ENCODE measurements around the gene PARP15. TPM values are rescaled to one million over a fixed set of nuclear protein-coding genes. Genes with fewer than 3 reads are reported as not detected.
A peak's percentile ranks its signal among the peaks of the same experiment; 100 is the strongest.
"Not testable (repeated sequence)": the region's sequence is repeated elsewhere in the genome, so short reads cannot be mapped to it uniquely, and the experiment has no call there.

The PARP15 gene
- total RNA-seq, 1 experiment from 2014 or later, result 0.28 TPM

DNA sequence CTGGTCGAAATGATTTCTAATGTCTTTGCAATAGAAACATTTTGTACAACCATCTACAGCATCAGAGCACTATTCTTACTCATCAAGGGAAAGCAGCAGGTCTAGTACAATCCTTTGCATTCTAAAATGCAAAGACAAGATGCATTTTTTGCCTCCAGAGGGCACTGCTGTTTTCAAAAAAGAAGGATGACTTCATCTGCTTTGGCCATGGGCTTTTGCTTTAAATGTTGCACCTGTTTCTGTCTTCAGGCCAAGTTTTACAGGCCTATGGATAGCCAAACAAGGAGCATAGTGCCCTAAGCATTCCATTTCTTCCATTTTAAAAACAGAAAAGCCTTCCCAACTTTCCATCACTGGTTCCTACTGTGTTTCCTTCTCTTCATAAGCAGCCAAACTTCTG is 16.8 kb upstream of the PARP15 start:
- peak; percentile 61 to 86 for DNase-seq
- Histone ChIP-seq H3K9me3 (replicated peaks) (no peaks in the 10 kb centered on the region), H3K4me3 (no peak overlapping the region)

DNA sequence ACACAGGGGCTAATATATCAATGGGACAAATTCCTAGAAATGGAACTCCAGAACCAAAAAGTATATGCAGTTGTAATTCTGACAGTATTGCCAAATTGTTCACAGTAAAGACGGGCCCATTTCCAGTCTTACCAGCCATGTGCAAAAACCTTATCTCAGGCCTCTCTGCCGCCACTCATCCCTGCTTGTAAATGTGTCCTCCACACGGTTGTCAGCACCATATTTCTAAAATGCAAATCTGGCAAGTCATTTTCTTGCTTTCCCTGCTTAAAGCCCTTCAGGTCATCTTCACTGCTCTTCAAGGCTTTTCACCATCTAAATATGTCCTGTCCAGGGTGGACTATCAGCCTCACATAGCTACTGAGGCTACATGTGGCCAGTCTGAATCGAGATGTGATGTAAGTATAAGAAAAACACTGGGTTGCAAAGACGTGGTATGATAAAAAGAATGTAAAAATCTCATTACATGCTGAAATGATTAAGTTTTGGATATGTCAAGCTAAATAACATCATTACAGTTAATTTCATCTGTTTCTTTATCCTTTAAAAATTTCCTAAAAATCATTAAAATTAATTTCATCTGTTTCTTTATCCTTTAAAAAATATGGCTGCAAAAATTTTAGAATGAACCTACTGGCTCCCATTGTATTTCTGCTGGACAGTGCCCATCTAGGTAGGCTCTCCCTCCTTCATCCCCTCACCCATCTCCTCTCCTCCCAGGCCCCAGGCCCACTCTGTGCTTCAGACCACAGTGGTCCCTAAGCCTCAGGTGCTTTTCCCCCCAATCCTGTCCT is 14.3 kb upstream of the PARP15 start:
- Histone ChIP-seq H3K4me1 (peaks cover 15% of the 10 kb centered on the region), H3K36me3 (0 out of 2 replicates have a peak, but pooled peaks cover 4% of the 10 kb centered on the region), H3K4me3 (peak overlapping the region; percentile 85), H3K9me3 (replicated peaks) (no peaks in the 10 kb centered on the region), H3K27me3 (no peaks in the 10 kb centered on the region), H3K27ac (peak overlapping the region; percentile 98; the same call in 1 of the 2 replicates)
- no peak for DNase-seq

More for the DNA sequence above, 16.8 kb upstream of the PARP15 start:
- Histone ChIP-seq H3K4me1 (peaks cover 14% of the 10 kb centered on the region), H3K27me3 (no peaks in the 10 kb centered on the region), H3K36me3 (no peaks in the 10 kb centered on the region; the same call in 1 of the 2 replicates), H3K27ac (no peak overlapping the region)

DNA sequence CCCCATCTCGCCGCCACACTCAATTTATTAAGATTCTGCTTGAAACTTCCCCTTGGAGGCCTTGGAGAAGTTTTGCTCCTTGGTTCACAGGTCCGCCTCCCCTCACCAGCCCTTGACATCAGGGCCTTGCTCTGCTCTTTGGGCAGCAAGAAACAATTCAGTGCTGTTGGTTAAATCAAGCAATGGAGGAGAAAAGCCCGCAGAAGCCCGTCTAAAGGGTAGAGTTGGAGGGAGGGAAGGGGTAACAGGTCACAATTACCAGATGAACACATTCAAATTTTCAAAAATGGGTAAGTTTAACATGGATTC is 13.8 kb upstream of the PARP15 start:
- Histone ChIP-seq H3K36me3 (0 out of 2 replicates have a peak, but pooled peaks cover 4% of the 10 kb centered on the region), H3K9me3 (replicated peaks) (no peaks in the 10 kb centered on the region), H3K27me3 (no peaks in the 10 kb centered on the region), H3K4me1 (peaks cover 15% of the 10 kb centered on the region), H3K4me3 (peak overlapping the region; percentile 85), H3K27ac (peak overlapping the region; percentile 98)
- peak in 1 of 2 experiments; percentile 45 for DNase-seq

DNA sequence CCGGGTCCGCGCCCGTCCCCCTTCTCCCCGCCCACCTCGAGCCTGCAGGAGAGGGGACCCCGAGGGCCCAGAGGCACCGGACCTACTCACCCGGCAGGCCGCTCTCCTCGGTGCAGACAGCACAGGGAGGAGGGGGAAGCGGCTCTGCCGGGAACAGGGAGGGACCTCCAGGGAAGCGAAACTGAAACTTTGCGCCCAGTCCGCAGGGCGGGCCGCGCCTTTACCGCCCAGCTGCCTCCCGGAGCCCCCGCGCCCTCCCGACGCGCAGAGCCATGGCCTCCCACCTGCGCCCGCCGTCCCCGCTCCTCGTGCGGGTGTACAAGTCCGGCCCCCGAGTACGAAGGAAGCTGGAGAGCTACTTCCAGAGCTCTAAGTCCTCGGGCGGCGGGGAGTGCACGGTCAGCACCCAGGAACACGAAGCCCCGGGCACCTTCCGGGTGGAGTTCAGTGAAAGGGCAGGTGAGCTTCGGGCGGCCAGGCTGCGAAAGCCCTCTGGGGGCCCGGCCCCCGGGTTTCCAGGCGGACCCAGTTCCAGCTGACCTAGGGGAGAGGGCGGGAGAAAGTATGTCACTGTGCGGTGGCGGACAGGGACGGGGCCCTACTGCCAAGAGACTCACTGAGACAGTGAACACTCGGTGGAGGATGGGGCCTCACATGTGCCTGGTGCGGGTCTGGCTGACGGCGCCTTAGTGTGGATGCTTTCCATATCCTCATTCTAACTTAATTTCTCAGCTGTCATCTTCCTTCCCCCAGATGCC is 13.1 kb upstream of the PARP15 start, which contains the start of the genes DTX3L and PARP9:
Gene DTX3L, plus strand, starts transcription at position 184 of the 758 bp plus-strand sequence. Its CDS starts 89 bp downstream, at position 273.
Gene PARP9, minus strand, starts transcription at position 146 of the 758 bp plus-strand sequence. CDS start 4,680 bp downstream, outside the sequence.
- peak within 1 kb of the TSS; percentile 85 for H3K4me3 ChIP-seq
- H3K27me3 ChIP-seq, result no peaks in the 10 kb centered on the region
- H3K9me3 ChIP-seq (replicated peaks), result no peaks in the 10 kb centered on the region
- peak; percentile 87 to 91 for DNase-seq
- peak within 1 kb of the TSS; percentile 98 for H3K27ac ChIP-seq
- peaks cover 15% of the 10 kb centered on the region for H3K4me1 ChIP-seq
- 0 out of 2 replicates have a peak, but pooled peaks cover 4% of the 10 kb centered on the region for H3K36me3 ChIP-seq

DNA sequence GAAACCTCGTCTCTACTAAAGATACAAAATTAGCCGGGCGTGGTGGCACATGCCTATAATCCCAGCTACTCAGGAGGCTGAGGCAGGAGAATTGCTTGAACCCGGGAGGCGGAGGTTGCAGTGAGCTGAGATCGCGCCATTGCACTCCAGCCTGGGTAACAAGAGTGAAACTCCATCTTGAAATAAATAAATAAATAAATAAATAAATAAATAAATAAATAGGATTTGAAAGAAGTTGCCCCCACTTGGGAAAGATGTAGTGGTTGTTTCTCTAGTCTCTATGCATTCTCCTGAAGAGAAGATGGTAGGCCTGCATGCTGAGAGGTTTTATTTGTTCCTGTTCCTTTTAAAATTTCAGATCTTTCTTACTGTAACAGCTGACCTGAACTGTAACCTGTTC is 9.3 kb upstream of the PARP15 start:
- H3K36me3 ChIP-seq; DNase-seq; H3K27me3 ChIP-seq; H3K9me3 ChIP-seq (replicated peaks); H3K27ac ChIP-seq; H3K4me3 ChIP-seq: not testable (repeated sequence)
- H3K4me1 ChIP-seq, result peaks cover 13% of the 10 kb centered on the region

DNA sequence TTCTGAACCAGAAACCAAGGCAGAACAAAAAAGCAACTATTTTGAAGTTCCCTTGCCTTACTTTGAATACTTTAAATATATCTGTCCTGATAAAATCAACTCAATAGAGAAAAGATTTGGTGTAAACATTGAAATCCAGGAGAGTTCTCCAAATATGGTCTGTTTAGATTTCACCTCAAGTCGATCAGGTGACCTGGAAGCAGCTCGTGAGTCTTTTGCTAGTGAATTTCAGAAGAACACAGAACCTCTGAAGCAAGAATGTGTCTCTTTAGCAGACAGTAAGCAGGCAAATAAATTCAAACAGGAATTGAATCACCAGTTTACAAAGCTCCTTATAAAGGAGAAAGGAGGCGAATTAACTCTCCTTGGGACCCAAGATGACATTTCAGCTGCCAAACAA is 8.7 kb upstream of the PARP15 start:
- Histone ChIP-seq H3K27ac (no peak overlapping the region), H3K36me3 (peaks cover 7% of the 10 kb centered on the region; the same call in 1 of the 2 replicates), H3K4me3 (no peak overlapping the region), H3K27me3 (no peaks in the 10 kb centered on the region), H3K4me1 (peaks cover 7% of the 10 kb centered on the region), H3K9me3 (replicated peaks) (no peaks in the 10 kb centered on the region)
- no peak for DNase-seq

DNA sequence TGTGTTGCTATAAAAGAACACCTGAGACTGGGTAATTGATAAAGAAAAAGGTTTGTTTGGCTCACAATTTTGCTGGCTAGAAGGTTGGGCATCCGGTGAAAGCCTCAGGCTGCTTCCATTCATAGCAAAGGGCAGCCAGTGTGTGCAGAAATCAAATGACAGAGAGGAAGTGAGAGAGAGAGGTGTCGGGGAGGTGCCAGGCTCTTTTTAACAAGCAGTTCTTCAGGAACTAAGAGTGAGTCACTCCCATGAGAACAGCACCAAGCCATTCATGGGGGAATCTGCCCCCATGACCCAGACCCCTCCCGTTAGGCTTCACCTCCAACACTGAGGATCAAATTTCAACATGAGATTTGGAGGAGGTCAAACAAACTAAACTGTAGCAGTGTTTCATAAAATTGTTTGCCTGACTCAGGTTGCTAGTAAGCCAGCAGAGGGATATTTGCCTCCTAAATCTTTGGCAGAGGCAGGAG is 4.5 kb upstream of the PARP15 start:
- Histone ChIP-seq H3K4me1 (no peaks in the 10 kb centered on the region), H3K4me3 (no peak overlapping the region), H3K36me3 (peaks cover 3% of the 10 kb centered on the region; the same call in 1 of the 2 replicates), H3K9me3 (replicated peaks) (no peaks in the 10 kb centered on the region), H3K27ac (no peak overlapping the region), H3K27me3 (no peaks in the 10 kb centered on the region)
- peak; percentile 23 to 51 for DNase-seq

DNA sequence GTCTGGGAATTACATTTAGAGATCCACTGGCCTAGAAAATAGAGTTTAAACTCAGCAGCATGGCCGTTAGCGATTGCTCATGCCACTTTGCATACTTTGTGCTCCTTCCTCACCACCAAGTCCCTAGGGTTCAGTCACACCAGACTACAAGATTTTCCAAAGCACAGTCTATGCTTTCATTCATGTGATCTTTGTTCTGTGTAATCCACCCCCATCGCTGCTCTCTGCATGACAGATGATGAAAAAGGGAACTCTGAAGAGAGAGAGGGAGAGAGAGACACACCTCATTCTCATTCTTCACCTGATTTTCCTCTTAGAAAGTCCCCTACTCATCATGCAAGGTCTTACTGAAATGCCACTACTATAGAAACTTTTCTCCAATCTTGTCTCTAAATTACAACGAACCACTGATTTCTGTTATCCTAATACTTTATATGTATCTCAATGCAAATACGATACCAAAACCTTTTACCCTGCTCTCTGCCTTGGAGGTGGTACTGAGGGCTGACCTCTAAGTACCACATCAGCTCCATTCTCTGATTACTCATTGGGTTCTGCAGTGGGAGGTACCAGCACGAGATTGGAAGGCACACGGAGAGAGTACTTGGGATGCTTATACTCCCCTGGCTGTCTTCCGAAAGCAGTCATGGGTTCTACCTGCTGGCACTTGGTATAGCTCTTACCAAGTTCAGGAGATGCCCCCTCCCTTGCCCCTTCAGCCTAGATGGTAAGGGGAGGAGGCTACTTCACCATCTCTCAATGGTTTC is 1.1 kb upstream of the PARP15 start:
- H3K4me1 ChIP-seq, result no peaks in the 10 kb centered on the region
- no peak for DNase-seq
- H3K36me3 ChIP-seq, result peaks cover 3% of the 10 kb centered on the region; the same call in 1 of the 2 replicates
- H3K27ac ChIP-seq, result no peak overlapping the region
- H3K4me3 ChIP-seq, result no peak overlapping the region
- no peaks in the 10 kb centered on the region for H3K27me3 ChIP-seq
- no peaks in the 10 kb centered on the region for H3K9me3 ChIP-seq (replicated peaks)

DNA sequence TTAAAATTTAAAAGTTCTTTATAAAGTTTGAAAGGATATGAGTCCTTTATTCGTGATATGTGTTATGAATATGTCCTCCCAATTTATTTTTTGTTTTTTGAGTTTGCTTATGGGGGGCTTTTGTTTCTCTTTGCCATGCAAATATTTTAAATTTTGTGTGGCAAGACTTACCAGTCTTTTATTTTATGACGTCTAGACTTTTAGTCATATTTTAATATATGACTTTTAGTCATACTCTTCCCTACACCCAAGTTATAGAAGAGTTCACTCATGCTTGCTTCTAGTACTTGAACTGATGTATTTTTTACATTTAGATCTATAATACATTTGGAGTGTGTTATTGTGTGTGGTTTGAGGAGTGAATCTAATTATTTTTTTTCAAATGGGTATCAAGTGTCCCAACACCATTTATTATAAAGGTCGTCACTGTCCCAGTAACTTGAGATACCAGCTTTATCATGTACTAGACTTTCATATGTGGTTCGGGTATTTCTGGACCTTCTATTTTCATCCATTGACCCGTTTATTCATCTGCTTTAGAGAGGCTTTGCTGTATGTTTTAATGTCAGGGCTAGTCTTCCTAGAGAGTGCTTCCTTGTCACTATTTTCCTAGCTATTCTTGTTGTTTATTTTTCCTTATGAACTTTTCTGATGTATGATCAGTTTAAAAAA is 755 bp downstream of the PARP15 start:
- no peaks in the 10 kb centered on the region for H3K9me3 ChIP-seq (replicated peaks)
- no peaks in the 10 kb centered on the region for H3K4me1 ChIP-seq
- H3K27me3 ChIP-seq, result no peaks in the 10 kb centered on the region
- no peaks in the 10 kb centered on the region for H3K36me3 ChIP-seq
- H3K27ac ChIP-seq, result no peak overlapping the region
- no peak for DNase-seq
- no peak overlapping the region for H3K4me3 ChIP-seq

DNA sequence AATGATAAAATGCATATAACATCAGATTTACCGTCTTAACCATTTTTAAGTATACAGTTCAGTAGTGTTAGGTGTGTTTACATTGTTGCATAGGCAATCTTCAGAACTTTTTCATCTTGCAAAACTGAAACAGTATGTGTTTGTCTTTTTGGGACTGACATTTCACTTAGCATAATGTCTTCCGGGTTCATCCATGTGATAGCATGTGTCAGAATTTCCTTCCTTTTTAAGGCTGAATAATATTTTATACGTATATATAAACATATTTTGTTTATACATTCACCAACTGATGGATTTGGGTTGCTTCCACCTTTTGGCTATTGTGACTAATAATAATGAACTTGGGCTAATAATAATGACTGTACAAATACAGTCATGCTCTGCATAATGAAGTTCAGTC is 3.0 kb downstream of the PARP15 start:
- Histone ChIP-seq H3K9me3 (replicated peaks) (no peaks in the 10 kb centered on the region), H3K27ac (no peak overlapping the region), H3K4me1 (no peaks in the 10 kb centered on the region), H3K4me3 (no peak overlapping the region), H3K27me3 (no peaks in the 10 kb centered on the region), H3K36me3 (no peaks in the 10 kb centered on the region)
- no peak for DNase-seq

DNA sequence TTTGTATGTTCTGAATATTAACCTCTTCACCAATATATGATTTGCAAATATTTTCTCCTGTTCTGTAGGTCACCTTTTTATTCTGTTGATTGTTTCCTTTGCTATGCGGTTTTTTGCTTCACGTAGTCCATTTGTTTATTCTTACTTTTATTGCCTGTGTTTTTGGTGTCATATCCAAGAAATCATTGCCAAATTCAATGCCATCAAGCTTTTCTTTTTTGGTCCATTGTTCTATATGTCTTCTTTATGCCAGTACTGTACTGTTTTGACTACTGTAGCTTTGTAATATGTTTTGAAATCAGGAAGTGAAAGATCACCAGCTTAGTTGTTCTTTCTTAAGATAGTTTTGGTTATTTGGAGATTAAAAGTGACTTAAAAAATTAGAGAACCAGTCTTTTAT is 4.2 kb downstream of the PARP15 start:
- Histone ChIP-seq H3K4me3 (no peak overlapping the region), H3K36me3 (no peaks in the 10 kb centered on the region), H3K9me3 (replicated peaks) (no peaks in the 10 kb centered on the region), H3K27ac (no peak overlapping the region), H3K4me1 (no peaks in the 10 kb centered on the region), H3K27me3 (no peaks in the 10 kb centered on the region)
- no peak for DNase-seq

DNA sequence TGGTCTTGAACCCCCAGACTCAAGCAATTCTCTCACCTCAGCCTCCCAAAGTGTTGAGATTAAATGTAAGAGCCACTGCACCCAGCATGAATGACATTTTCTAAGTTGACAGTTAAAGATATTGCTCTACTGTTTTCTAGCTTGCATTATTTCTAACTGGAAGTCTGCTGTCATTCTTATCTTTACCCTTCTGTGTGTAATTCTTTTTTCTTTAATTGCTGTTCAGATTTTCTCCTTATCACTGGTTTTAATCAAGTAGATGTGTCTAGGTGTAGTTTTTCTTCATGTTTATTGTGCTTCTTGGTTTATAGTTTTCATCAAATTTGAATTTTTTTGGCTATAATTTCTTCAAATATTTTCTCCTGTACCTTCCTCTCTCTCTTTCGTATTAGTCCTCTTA is 4.9 kb downstream of the PARP15 start:
- no peak overlapping the region for H3K27ac ChIP-seq
- H3K4me1 ChIP-seq, result no peaks in the 10 kb centered on the region
- H3K4me3 ChIP-seq, result no peak overlapping the region
- no peak for DNase-seq
- H3K36me3 ChIP-seq, result no peaks in the 10 kb centered on the region
- no peaks in the 10 kb centered on the region for H3K9me3 ChIP-seq (replicated peaks)
- H3K27me3 ChIP-seq, result no peaks in the 10 kb centered on the region

DNA sequence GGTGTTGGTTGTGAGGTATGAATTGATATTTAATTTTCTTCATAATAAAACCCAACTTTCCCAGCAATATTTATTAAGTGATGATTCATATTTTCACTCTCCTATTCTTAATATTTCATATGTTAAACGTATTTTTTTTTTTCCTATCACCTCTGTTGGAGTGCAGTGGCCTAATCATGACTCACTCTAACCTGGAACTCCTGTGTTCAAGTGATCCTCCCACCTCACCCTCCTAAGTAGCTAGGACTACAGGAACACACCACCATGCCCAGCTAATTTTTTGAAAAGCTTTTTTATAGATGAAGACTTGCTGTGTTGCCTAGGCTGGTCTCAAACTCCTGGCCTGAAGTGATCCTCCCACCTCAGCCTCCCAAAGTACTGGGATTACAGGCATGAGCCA is 8.6 kb downstream of the PARP15 start:
- Histone ChIP-seq H3K27ac (no peak overlapping the region), H3K9me3 (replicated peaks) (no peaks in the 10 kb centered on the region), H3K36me3 (no peaks in the 10 kb centered on the region), H3K4me1 (no peaks in the 10 kb centered on the region), H3K4me3 (no peak overlapping the region), H3K27me3 (no peaks in the 10 kb centered on the region)
- DNase-seq, result no peak
